IMR-90 (cell line): ENCODE results near the gene MKNK2. TPM values are rescaled to one million over a fixed set of nuclear protein-coding genes. Genes with fewer than 3 reads are reported as not detected.

Experiments used
- ATAC-seq: fragments of 200-7000 bp; cut with Tn5 transposase; 2 replicates; pipeline ENCODE4 v1.9.1; 2020; ENCODE audit warnings: low read depth, mild to moderate bottlenecking, moderate library complexity
- BruUV-seq: library from RNA; stranded (reverse); fragments of 400-500 nt; replicated peaks from 2 replicates; lab custom pipeline; 2021; lab: Mats Ljungman, UMichigan
- CTCF ChIA-PET: fragments of 300-600 bp; formaldehyde crosslinking; extraction: SDS; loops from one replicate; lab custom pipeline; 2021; ENCODE audit warnings: antibody characterized with exemption; lab: Yijun Ruan, JAX
- POLR2A ChIA-PET: fragments of 300-600 bp; sonication (Branson Sonifier 250); formaldehyde crosslinking; loops from one replicate; lab custom pipeline; 2022; ENCODE audit warnings: antibody characterized with exemption; ENCODE audit not compliant: unreplicated experiment; lab: Charles Lee
- DNase-seq: peaks from one replicate; pipeline ENCODE4 v3.0.0; 2013
- H2AFZ ChIP-seq: replicated peaks from 2 replicates; pipeline ENCODE3; 2013; ENCODE audit warnings: low read length, mild to moderate bottlenecking; ENCODE audit not compliant: poor library complexity
- H2AK5ac ChIP-seq: 2 replicates; pipeline ENCODE4 v1.6.1; 2013; ENCODE audit warnings: low read depth, low read length, inconsistent platforms
- H2AK9ac ChIP-seq: replicated peaks from 2 replicates; pipeline ENCODE3; 2013; ENCODE audit warnings: mild to moderate bottlenecking, low read depth, low read length, moderate library complexity; ENCODE audit not compliant: poor library complexity
- H2BK120ac ChIP-seq: 2 replicates; pipeline ENCODE4 v1.6.1; 2013; ENCODE audit warnings: low read depth, low read length, inconsistent platforms
- H2BK15ac ChIP-seq: 3 replicates; pipeline ENCODE4 v1.6.1; 2013; ENCODE audit warnings: low read depth, low read length, inconsistent platforms
- H2BK20ac ChIP-seq: 2 replicates; pipeline ENCODE4 v1.6.1; 2013; ENCODE audit warnings: low read depth, mild to moderate bottlenecking, inconsistent platforms, low read length, moderate library complexity
- H2BK5ac ChIP-seq: 2 replicates; pipeline ENCODE4 v1.6.1; 2013; ENCODE audit warnings: mild to moderate bottlenecking, low read depth, low read length, inconsistent platforms; ENCODE audit not compliant: poor library complexity, severe bottlenecking
- H3K14ac ChIP-seq: replicated peaks from 2 replicates; pipeline ENCODE4 v1.6.1; 2013; ENCODE audit warnings: low read depth, low read length, inconsistent platforms
- H3K18ac ChIP-seq: 2 replicates; pipeline ENCODE4 v1.6.1; 2013; ENCODE audit warnings: low read depth, low read length, control low read depth
- H3K23ac ChIP-seq: 2 replicates; pipeline ENCODE4 v1.6.1; 2013; ENCODE audit warnings: low read depth, low read length, inconsistent platforms
- H3K27ac ChIP-seq: 2 replicates; pipeline ENCODE4 v1.5.1; 2013; ENCODE audit warnings: mild to moderate bottlenecking, control low read depth, low read length; ENCODE audit not compliant: insufficient read depth
- H3K27me3 ChIP-seq: 2 replicates; pipeline ENCODE4 v1.6.1; 2013; ENCODE audit warnings: low read length; ENCODE audit not compliant: control insufficient read depth, insufficient read depth
- H3K36me3 ChIP-seq: 2 replicates; pipeline ENCODE4 v1.6.1; 2013; ENCODE audit warnings: low read length, mixed read lengths; ENCODE audit not compliant: control insufficient read depth, insufficient read depth
- H3K4ac ChIP-seq: 2 replicates; pipeline ENCODE4 v1.6.1; 2013; ENCODE audit warnings: low read depth, low read length, inconsistent platforms
- H3K4me1 ChIP-seq: 2 replicates; pipeline ENCODE4 v1.6.1; 2013; ENCODE audit warnings: low read length, mixed read lengths; ENCODE audit not compliant: control insufficient read depth, insufficient read depth
- H3K4me2 ChIP-seq: 2 replicates; pipeline ENCODE4 v1.6.1; 2013; ENCODE audit warnings: low read depth, mild to moderate bottlenecking, control low read depth, low read length, moderate library complexity
- H3K4me3 ChIP-seq: 2 replicates; pipeline ENCODE4 v1.5.1; 2013; ENCODE audit warnings: low read depth, mild to moderate bottlenecking, control low read depth, low read length, moderate library complexity; ENCODE audit not compliant: insufficient read depth
- H3K56ac ChIP-seq: 2 replicates; pipeline ENCODE4 v1.6.1; 2013; ENCODE audit warnings: low read length, inconsistent platforms; ENCODE audit not compliant: insufficient read depth; ENCODE audit errors: extremely low read depth
- H3K79me1 ChIP-seq, 2 experiments: 2 replicates each; pipeline ENCODE4 v1.6.1; 2013; ENCODE audit warnings: low read length in 2 of 2, inconsistent platforms in 1 of 2, low read depth in 1 of 2
- H3K9ac ChIP-seq: 2 replicates; pipeline ENCODE4 v1.6.1; 2013; ENCODE audit warnings: low read depth, low read length, control low read depth
- H3K9me1 ChIP-seq: 2 replicates; pipeline ENCODE4 v1.6.1; 2013; ENCODE audit warnings: low read length, inconsistent platforms; ENCODE audit not compliant: insufficient read depth
- H3K9me3 ChIP-seq: 2 replicates; pipeline ENCODE4 v1.6.1; 2013; ENCODE audit warnings: low read length; ENCODE audit not compliant: control insufficient read depth, insufficient read depth
- H4K20me1 ChIP-seq: 2 replicates; pipeline ENCODE4 v1.6.1; 2013; ENCODE audit warnings: low read length, inconsistent platforms; ENCODE audit not compliant: insufficient read depth
- H4K5ac ChIP-seq: 2 replicates; pipeline ENCODE4 v1.6.1; 2013; ENCODE audit warnings: mild to moderate bottlenecking, low read depth, low read length, control low read depth
- H4K8ac ChIP-seq, 2 experiments: 2 replicates each; pipeline ENCODE4 v1.6.1; 2013; ENCODE audit warnings: low read depth in 2 of 2, low read length in 2 of 2, control low read depth in 1 of 2, inconsistent platforms in 1 of 2
- H4K91ac ChIP-seq: 2 replicates; pipeline ENCODE4 v1.6.1; 2013; ENCODE audit warnings: low read depth, low read length, inconsistent platforms; ENCODE audit not compliant: insufficient read depth
- BHLHE40 ChIP-seq: fragments of 150-350 bp; IDR thresholded peaks from 2 replicates; pipeline ENCODE4 v1.6.1; 2016; ENCODE audit warnings: mild to moderate bottlenecking, low read depth, low read length
- CEBPB ChIP-seq: IDR thresholded peaks from 2 replicates; pipeline ENCODE4 v1.6.1; 2012; ENCODE audit warnings: low read depth, low read length, improper control_type of control experiment
- CHD1 ChIP-seq: IDR thresholded peaks from 2 replicates; pipeline ENCODE4 v1.6.1; 2012; ENCODE audit warnings: low read depth, low read length, improper control_type of control experiment
- FOS ChIP-seq: fragments of 150-350 bp; IDR thresholded peaks from 2 replicates; pipeline ENCODE4 v1.6.1; 2016; ENCODE audit warnings: low read depth, low read length
- MAFK ChIP-seq: IDR thresholded peaks from 2 replicates; pipeline ENCODE4 v1.6.1; 2012; ENCODE audit warnings: low read depth, low read length, improper control_type of control experiment
- MAZ ChIP-seq: IDR thresholded peaks from 2 replicates; pipeline ENCODE4 v1.6.1; 2012; ENCODE audit warnings: low read depth, mild to moderate bottlenecking, low read length, improper control_type of control experiment, moderate library complexity, borderline replicate concordance
- MXI1 ChIP-seq: IDR thresholded peaks from 2 replicates; pipeline ENCODE4 v1.6.1; 2012; ENCODE audit warnings: low read depth, mild to moderate bottlenecking, low read length, moderate library complexity, borderline replicate concordance
- NFE2L2 ChIP-seq: fragments of 150-350 bp; IDR thresholded peaks from 2 replicates; pipeline ENCODE4 v1.6.1; 2016; ENCODE audit warnings: low read depth, mild to moderate bottlenecking, low read length
- POLR2A ChIP-seq: IDR thresholded peaks from 2 replicates; pipeline ENCODE4 v1.6.1; 2012; ENCODE audit warnings: mild to moderate bottlenecking, low read depth, low read length
- RAD21 ChIP-seq: IDR thresholded peaks from 2 replicates; pipeline ENCODE4 v1.6.1; 2012; ENCODE audit warnings: low read length, improper control_type of control experiment
- RCOR1 ChIP-seq: IDR thresholded peaks from 2 replicates; pipeline ENCODE4 v1.6.1; 2012; ENCODE audit warnings: mild to moderate bottlenecking, low read length, improper control_type of control experiment; ENCODE audit not compliant: insufficient replicate concordance
- RFX5 ChIP-seq: IDR thresholded peaks from 2 replicates; pipeline ENCODE4 v1.8.0; 2012; ENCODE audit warnings: low read depth, mild to moderate bottlenecking, low read length, moderate library complexity
- SMC3 ChIP-seq: fragments of 150-350 bp; IDR thresholded peaks from 2 replicates; pipeline ENCODE4 v1.6.1; 2016; ENCODE audit warnings: low read depth, mild to moderate bottlenecking, antibody characterized with exemption, low read length, moderate library complexity
- WGBS, 2 experiments: methylation state at CpG; one replicate each; pipeline versions ENCODE4 v1.1.5 to v1.1.7; 2013; ENCODE audit warnings: missing lambda C conversion rate in 2 of 2; ENCODE audit not compliant: insufficient read length in 1 of 2; ENCODE audit errors: extremely low coverage in 2 of 2; 5-methylcytosine and 5-hydroxymethylcytosine counted together
- dilution Hi-C: fragments of 300-500 bp; cut with HindIII; formaldehyde crosslinking; loops from one replicate; pipeline ENCODE4 v1.14.3; 2018; ENCODE audit warnings: low sequenced_read_pairs; ENCODE audit not compliant: unreplicated experiment
- in situ Hi-C: fragments of 300-500 bp; cut with MboI; formaldehyde crosslinking; loops from 3 replicates; pipeline ENCODE4 v1.14.3; 2019; ENCODE audit warnings: low sequenced_read_pairs, inconsistent platforms, mixed read lengths
- intact Hi-C: fragments of 100-400 bp; cut with micrococcal nuclease; formaldehyde crosslinking; loops from 2 replicates; pipeline ENCODE4 v1.10.0; 2022
- polyA plus RNA-seq, 3 experiments: library from polyadenylated mRNA; depleted of rRNA; stranded (reverse); fragments of >200 nt; gene quantifications; 2 replicates each; pipeline ENCODE4 v1.2.3, GENCODE V29; 2012; ENCODE audit warnings: low replicate concordance in 1 of 3
- total RNA-seq: library from RNA; depleted of rRNA; stranded (reverse); fragments of >200 nt; gene quantifications from 2 replicates; pipeline ENCODE4 v1.2.3, GENCODE V29; 2012
- TF ChIP-seq, protein P1 (sequence below): fragments of 150-350 bp; IDR thresholded peaks from 2 replicates; pipeline ENCODE4 v1.6.1; 2016; ENCODE audit warnings: low read depth, mild to moderate bottlenecking, low read length, moderate library complexity, borderline replicate concordance
- TF ChIP-seq, protein P2 (sequence below): fragments of 150-350 bp; IDR thresholded peaks from 2 replicates; pipeline ENCODE4 v1.6.1; 2017; ENCODE audit warnings: mild to moderate bottlenecking, antibody characterized with exemption, low read length, low read depth
- TF ChIP-seq, protein P3 (sequence below): conservative IDR thresholded peaks from 2 replicates; pipeline ENCODE4 v1.5.1; 2012; ENCODE audit warnings: mild to moderate bottlenecking, low read depth, low read length, improper control_type of control experiment

MKNK2 gene
- total and polyA plus RNA-seq, 2 of the 4 experiments (the other 2 are of a cell fraction): 21.9 to 31.8 TPM

DNA sequence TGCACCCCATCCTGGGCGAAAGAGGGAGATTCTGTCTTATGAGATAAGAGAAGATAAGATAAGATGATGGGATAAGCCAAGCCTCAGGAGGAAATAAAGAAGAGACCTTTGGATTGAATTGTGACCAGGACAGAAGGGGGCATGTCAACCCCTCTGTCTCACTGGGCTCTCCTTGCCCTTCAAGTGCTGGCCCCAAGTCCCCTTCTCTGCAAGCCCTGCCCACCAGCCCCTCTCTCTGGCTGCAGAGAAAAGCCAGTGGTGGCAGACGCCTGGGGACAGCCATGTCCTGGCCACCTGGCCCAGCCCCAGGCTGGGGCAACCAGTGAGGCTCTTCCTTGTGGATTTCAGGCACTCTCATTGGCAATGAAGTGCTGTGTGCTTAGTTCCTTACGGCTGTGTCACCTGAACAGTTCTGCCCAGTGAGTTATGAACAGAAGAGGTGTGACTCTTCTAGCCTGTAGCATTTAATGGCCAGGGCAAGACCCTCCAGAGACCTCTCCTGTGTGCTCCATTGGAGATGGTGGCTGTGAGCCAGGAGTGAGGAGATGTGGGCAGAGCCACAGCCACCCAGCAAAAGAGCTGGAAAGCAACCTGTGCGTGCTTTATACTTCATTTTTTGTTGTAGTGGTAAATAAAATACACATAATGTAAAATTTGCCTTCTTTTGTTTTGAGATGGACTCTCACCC lies 29.4 kb downstream of the MKNK2 start:
- Histone ChIP-seq H3K4me2 (no peak overlapping the region), H3K23ac (no peak overlapping the region), H3K9me1 (no peaks in the 10 kb centered on the region), H3K36me3 (no peaks in the 10 kb centered on the region), H3K18ac (no peak overlapping the region), H2AFZ (no peak overlapping the region), H3K9ac (no peak overlapping the region), H3K4ac (no peak overlapping the region), H2BK120ac (no peak overlapping the region), H4K20me1 (no peaks in the 10 kb centered on the region), H3K79me1 (no peaks in the 10 kb centered on the region), H3K4me1 (no peaks in the 10 kb centered on the region), H3K14ac (no peak overlapping the region), H4K5ac (no peak overlapping the region), H3K27ac (no peak overlapping the region), H2BK5ac (no peak overlapping the region), H2BK20ac (no peak overlapping the region), H3K4me3 (no peak overlapping the region), H3K27me3 (peaks cover 2% of the 10 kb centered on the region; the same call in 1 of the 2 replicates), H3K9me3 (peaks cover 3% of the 10 kb centered on the region), H2AK5ac (no peak overlapping the region), H2BK15ac (no peak overlapping the region), H4K8ac (no peak overlapping the region), H3K56ac (no peak overlapping the region), H4K91ac (no peak overlapping the region), H2AK9ac (peak overlapping the region; percentile 55)
- CTCF ChIA-PET: no interaction called here
- TF ChIP-seq MAFK (no peak), FOS (no peak), RAD21 (no peak), CHD1 (no peak), MAZ (no peak), SMC3 (no peak), MXI1 (no peak), POLR2A (no peak), BHLHE40 (no peak), CEBPB (no peak), NFE2L2 (no peak), RCOR1 (no peak), RFX5 (no peak)
- TF ChIP-seq, protein P1, sequence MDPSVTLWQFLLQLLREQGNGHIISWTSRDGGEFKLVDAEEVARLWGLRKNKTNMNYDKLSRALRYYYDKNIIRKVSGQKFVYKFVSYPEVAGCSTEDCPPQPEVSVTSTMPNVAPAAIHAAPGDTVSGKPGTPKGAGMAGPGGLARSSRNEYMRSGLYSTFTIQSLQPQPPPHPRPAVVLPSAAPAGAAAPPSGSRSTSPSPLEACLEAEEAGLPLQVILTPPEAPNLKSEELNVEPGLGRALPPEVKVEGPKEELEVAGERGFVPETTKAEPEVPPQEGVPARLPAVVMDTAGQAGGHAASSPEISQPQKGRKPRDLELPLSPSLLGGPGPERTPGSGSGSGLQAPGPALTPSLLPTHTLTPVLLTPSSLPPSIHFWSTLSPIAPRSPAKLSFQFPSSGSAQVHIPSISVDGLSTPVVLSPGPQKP: no peak
- TF ChIP-seq, protein P2, sequence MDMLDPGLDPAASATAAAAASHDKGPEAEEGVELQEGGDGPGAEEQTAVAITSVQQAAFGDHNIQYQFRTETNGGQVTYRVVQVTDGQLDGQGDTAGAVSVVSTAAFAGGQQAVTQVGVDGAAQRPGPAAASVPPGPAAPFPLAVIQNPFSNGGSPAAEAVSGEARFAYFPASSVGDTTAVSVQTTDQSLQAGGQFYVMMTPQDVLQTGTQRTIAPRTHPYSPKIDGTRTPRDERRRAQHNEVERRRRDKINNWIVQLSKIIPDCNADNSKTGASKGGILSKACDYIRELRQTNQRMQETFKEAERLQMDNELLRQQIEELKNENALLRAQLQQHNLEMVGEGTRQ: no peak
- TF ChIP-seq, protein P3, sequence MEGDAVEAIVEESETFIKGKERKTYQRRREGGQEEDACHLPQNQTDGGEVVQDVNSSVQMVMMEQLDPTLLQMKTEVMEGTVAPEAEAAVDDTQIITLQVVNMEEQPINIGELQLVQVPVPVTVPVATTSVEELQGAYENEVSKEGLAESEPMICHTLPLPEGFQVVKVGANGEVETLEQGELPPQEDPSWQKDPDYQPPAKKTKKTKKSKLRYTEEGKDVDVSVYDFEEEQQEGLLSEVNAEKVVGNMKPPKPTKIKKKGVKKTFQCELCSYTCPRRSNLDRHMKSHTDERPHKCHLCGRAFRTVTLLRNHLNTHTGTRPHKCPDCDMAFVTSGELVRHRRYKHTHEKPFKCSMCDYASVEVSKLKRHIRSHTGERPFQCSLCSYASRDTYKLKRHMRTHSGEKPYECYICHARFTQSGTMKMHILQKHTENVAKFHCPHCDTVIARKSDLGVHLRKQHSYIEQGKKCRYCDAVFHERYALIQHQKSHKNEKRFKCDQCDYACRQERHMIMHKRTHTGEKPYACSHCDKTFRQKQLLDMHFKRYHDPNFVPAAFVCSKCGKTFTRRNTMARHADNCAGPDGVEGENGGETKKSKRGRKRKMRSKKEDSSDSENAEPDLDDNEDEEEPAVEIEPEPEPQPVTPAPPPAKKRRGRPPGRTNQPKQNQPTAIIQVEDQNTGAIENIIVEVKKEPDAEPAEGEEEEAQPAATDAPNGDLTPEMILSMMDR: no peak
- dilution Hi-C loops: no loop called here
- POLR2A ChIA-PET: no interaction called here
- in situ Hi-C loops: loop anchor here (5.0 kb wide), 1 partner anchor 46 kb away; no protein-coding TSS in a partner anchor
- WGBS, 2 experiments: no CpG with 5 or more reads among the region's 4 CpGs
- DNase-seq: no peak
- ATAC-seq: no peak
- no TSS peak for BruUV-seq
- intact Hi-C loops: no loop called here
